Measurements from ENCODE around the gene CARD19.

The CARD19 gene

DNA sequence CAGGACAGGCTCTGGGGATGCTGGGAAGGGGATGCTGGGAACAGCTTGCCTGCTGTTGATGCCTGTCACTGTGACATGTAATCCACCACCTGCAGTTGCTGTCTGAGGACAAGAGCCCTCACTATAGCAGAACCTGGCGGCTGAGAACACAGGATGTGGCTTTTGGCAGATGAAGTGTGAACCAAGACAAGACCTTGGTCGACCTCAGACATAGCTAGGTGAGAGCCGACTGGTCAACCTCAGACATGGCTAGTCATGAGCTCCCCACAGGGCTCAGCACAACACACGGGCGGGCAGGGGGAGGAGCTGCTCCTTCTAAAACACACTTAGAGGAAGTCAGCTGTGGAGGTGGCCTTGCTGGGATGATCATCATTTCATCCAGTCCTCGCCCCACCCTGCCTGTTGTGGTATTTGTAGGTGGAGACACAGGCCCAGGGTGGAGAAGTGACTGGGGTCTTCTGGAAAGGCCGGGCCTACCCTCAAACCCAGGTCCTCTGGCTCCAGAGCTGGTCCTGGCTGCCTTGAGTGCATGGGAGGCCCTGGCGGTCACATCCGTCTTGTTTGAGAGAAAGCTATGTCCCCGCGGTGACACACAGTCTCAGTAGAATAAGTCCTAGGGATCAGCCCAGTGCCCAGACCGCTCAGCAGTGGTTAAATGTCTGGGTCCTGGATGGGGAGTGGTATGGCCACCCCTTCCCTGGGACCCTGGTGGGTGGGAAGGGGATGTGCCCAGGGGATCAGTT, 31.5 kb upstream of the CARD19 start:
- peak overlapping the region; percentile 89 for H3K27ac ChIP-seq (ENCODE audit: insufficient read depth, low read length, poor library complexity, severe bottlenecking)
- H3K4me1 ChIP-seq (ENCODE audit: control insufficient read depth, insufficient read depth, low read length, poor library complexity, severe bottlenecking): peaks cover 61% of the 10 kb centered on the region
- H3K9me3 ChIP-seq (ENCODE audit: control insufficient read depth, low read length): no peaks in the 10 kb centered on the region
- peaks cover 21% of the 10 kb centered on the region for H3K36me3 ChIP-seq (ENCODE audit: control insufficient read depth, insufficient read depth, low read length)
- peak; percentile 82 to 87 (median 84) for DNase-seq
- H3K27me3 ChIP-seq (replicated peaks; ENCODE audit: control insufficient read depth, insufficient read depth, low read length, poor library complexity, severe bottlenecking): no peaks in the 10 kb centered on the region
- peak overlapping the region; percentile 16 for H3K4me3 ChIP-seq (ENCODE audit: insufficient read depth, low read depth, low read length, poor library complexity, severe bottlenecking)

DNA sequence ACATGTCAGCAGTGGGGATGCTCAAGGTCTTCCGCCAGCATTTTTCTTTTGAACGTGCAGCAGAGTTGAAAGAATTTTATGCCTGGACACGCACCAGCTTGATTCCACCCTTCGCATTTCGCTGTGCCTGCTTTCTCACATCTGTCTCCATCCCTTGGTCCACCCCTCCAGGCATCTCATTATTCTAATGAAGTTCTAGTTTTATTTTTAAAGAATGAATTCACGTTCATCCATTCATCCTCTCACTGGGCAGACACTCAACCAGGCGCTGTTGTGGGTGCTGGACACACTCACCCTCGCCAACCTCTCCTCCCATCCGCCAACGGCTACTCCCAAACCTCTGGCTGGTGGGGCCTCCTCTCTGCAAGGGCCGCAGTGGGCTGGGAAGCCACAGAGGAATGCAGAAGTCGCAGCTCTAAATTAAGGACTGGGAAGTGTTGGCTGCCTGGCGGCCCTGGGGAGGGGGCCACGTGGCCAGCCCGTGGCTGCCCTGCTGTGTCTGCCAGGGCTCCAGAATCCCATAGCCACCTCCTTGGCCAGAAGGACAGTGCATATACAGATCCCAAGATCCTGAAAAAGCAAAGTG, 30.8 kb upstream of the CARD19 start:
- Histone ChIP-seq H3K36me3 (ENCODE audit: control insufficient read depth, insufficient read depth, low read length) (peaks cover 24% of the 10 kb centered on the region), H3K4me1 (ENCODE audit: control insufficient read depth, insufficient read depth, low read length, poor library complexity, severe bottlenecking) (peaks cover 56% of the 10 kb centered on the region), H3K27me3 (replicated peaks; ENCODE audit: control insufficient read depth, insufficient read depth, low read length, poor library complexity, severe bottlenecking) (no peaks in the 10 kb centered on the region), H3K9me3 (ENCODE audit: control insufficient read depth, low read length) (no peaks in the 10 kb centered on the region), H3K4me3 (ENCODE audit: insufficient read depth, low read depth, low read length, poor library complexity, severe bottlenecking) (peak overlapping the region; percentile 16), H3K27ac (ENCODE audit: insufficient read depth, low read length, poor library complexity, severe bottlenecking) (peak overlapping the region; percentile 89)
- no peak for DNase-seq

DNA sequence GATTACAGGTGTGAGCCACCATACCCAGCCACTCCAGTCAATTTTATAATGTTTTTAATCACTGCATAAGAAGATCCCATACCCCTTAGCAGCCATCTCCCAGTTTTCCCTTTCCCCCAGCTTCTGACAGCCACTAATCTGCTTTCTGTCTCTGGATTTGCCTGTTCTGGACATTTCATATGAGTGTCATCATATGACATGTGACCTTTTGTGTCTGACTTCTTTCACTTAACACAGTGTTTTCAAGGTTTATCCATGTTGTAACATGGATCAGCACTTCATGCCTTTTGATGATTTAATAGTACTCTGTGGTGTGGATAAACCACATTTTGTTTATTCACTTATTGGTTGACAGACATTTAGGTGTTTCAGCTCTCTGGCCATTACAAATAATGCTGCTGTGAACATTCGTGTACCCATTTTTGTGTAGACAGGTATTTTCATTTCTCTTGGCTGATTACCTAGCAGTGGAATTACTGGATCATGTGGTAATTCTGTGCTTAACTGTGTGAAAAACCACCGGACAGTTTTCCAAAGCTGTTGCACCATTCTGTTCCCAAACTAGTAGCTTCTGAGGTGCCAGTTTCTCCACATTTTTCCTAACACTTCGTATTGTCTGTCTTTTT, 28.9 kb upstream of the CARD19 start:
- peaks cover 48% of the 10 kb centered on the region for H3K4me1 ChIP-seq (ENCODE audit: control insufficient read depth, insufficient read depth, low read length, poor library complexity, severe bottlenecking)
- H3K27ac ChIP-seq (ENCODE audit: insufficient read depth, low read length, poor library complexity, severe bottlenecking): no peak overlapping the region
- H3K36me3 ChIP-seq (ENCODE audit: control insufficient read depth, insufficient read depth, low read length): peaks cover 32% of the 10 kb centered on the region
- no peaks in the 10 kb centered on the region for H3K27me3 ChIP-seq (replicated peaks; ENCODE audit: control insufficient read depth, insufficient read depth, low read length, poor library complexity, severe bottlenecking)
- no peak for DNase-seq
- no peaks in the 10 kb centered on the region for H3K9me3 ChIP-seq (ENCODE audit: control insufficient read depth, low read length)
- no peak overlapping the region for H3K4me3 ChIP-seq (ENCODE audit: insufficient read depth, low read depth, low read length, poor library complexity, severe bottlenecking)

DNA sequence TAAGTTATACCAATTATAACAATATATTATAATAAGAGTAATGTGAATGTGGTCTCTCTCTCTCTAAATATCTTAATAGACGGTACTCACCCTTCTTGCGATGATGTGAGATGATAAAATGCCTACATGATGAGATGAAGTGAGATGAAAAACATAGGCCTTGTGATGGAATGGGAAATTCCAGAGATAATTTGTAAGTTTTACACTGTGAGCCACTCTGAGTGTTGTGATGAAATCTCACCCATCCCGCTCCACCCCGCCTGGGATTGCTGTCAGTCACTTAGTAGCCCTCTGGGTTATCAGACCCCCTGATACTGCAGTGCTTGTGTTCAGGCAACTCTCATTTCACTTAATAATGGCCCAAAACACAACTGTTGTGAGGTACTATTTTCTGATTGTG, 27.1 kb upstream of the CARD19 start:
- Histone ChIP-seq H3K9me3 (ENCODE audit: control insufficient read depth, low read length) (no peaks in the 10 kb centered on the region), H3K27ac (ENCODE audit: insufficient read depth, low read length, poor library complexity, severe bottlenecking) (peak overlapping the region; percentile 13), H3K36me3 (ENCODE audit: control insufficient read depth, insufficient read depth, low read length) (peaks cover 32% of the 10 kb centered on the region), H3K4me1 (ENCODE audit: control insufficient read depth, insufficient read depth, low read length, poor library complexity, severe bottlenecking) (peaks cover 35% of the 10 kb centered on the region), H3K4me3 (ENCODE audit: insufficient read depth, low read depth, low read length, poor library complexity, severe bottlenecking) (no peak overlapping the region), H3K27me3 (replicated peaks; ENCODE audit: control insufficient read depth, insufficient read depth, low read length, poor library complexity, severe bottlenecking) (no peaks in the 10 kb centered on the region)
- no peak for DNase-seq

DNA sequence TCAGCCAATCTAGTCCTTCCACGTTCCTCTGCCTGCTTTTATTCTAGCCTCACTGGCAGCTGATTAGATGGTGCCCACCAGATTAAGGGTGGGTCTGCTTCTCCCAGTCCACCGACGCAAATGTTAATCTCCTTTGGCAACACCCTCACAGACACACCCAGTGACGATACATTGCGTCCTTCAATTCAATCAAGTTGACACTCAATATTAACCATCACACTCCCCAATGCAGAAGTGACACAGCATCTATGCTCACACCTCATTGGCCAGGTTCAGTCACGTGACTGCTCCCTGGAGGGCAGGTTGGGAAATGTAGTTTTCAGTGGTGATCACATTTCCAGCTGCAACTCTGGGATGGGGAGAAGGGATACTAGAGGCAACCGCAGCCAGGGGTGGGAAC, 24.6 kb upstream of the CARD19 start:
- Histone ChIP-seq H3K4me3 (ENCODE audit: insufficient read depth, low read depth, low read length, poor library complexity, severe bottlenecking) (no peak overlapping the region), H3K27me3 (replicated peaks; ENCODE audit: control insufficient read depth, insufficient read depth, low read length, poor library complexity, severe bottlenecking) (no peaks in the 10 kb centered on the region), H3K4me1 (ENCODE audit: control insufficient read depth, insufficient read depth, low read length, poor library complexity, severe bottlenecking) (peaks cover 18% of the 10 kb centered on the region), H3K27ac (ENCODE audit: insufficient read depth, low read length, poor library complexity, severe bottlenecking) (no peak overlapping the region), H3K36me3 (ENCODE audit: control insufficient read depth, insufficient read depth, low read length) (peaks cover 27% of the 10 kb centered on the region), H3K9me3 (ENCODE audit: control insufficient read depth, low read length) (no peaks in the 10 kb centered on the region)
- no peak for DNase-seq

DNA sequence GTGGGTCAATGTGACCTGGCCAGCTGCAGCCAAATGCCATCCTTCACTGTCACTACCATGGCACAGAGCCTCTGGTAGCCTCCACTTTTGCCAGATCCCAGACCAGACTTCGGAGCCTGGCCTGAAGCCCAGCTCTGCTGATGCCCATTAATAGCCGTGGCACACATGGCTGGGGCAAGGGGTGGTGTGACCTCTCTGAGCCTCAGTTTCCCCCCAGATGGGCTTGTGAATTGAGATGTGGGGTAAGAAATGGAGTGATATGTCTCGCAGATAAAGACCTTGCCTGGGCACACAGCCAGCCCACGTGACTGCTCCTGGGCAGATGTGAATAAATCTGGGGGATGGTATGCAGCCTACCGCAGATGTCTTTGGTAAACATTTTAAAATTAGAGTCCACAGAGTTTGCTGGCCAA, 23.6 kb upstream of the CARD19 start:
- peaks cover 31% of the 10 kb centered on the region for H3K36me3 ChIP-seq (ENCODE audit: control insufficient read depth, insufficient read depth, low read length)
- peaks cover 20% of the 10 kb centered on the region for H3K4me1 ChIP-seq (ENCODE audit: control insufficient read depth, insufficient read depth, low read length, poor library complexity, severe bottlenecking)
- DNase-seq: no peak
- H3K4me3 ChIP-seq (ENCODE audit: insufficient read depth, low read depth, low read length, poor library complexity, severe bottlenecking): no peak overlapping the region
- H3K27me3 ChIP-seq (replicated peaks; ENCODE audit: control insufficient read depth, insufficient read depth, low read length, poor library complexity, severe bottlenecking): no peaks in the 10 kb centered on the region
- no peaks in the 10 kb centered on the region for H3K9me3 ChIP-seq (ENCODE audit: control insufficient read depth, low read length)
- no peak overlapping the region for H3K27ac ChIP-seq (ENCODE audit: insufficient read depth, low read length, poor library complexity, severe bottlenecking)

DNA sequence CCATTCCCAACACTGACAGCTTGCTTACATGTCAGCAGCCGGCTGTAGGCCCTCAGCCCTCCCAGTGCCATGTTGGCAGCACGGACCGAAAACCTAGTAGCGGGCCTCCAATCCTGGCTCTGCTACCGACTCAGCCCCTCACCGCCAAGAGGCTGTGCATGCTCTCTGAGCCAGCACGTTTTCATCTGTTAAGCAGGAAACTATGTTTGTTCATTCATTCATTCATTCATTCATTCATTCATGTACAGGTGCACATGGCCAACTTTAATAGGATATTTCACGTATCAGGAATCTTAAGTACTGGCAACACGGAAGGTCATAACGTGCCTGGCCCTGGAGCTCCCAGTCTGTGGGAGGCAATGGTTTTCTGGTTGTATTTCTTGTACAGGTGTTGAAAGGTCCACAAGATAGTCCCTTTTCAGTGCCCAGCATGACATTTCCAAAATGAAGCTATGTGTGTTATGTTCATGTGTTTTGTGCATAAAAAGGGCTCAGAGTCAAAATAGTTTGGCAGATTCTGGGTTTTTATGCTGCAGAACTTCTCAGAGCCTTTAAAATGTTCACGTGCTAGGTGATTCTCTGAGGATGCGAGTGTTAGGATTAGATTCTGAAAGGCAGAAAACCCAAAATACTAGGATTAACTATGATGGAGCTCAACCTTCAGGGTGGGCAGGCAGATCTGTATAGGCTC, 19.8 kb upstream of the CARD19 start:
- Histone ChIP-seq H3K36me3 (ENCODE audit: control insufficient read depth, insufficient read depth, low read length) (peaks cover 44% of the 10 kb centered on the region), H3K4me1 (ENCODE audit: control insufficient read depth, insufficient read depth, low read length, poor library complexity, severe bottlenecking) (peaks cover 14% of the 10 kb centered on the region), H3K27me3 (replicated peaks; ENCODE audit: control insufficient read depth, insufficient read depth, low read length, poor library complexity, severe bottlenecking) (no peaks in the 10 kb centered on the region), H3K9me3 (ENCODE audit: control insufficient read depth, low read length) (no peaks in the 10 kb centered on the region), H3K4me3 (ENCODE audit: insufficient read depth, low read depth, low read length, poor library complexity, severe bottlenecking) (no peak overlapping the region), H3K27ac (ENCODE audit: insufficient read depth, low read length, poor library complexity, severe bottlenecking) (peak overlapping the region; percentile 23)
- no peak for DNase-seq

DNA sequence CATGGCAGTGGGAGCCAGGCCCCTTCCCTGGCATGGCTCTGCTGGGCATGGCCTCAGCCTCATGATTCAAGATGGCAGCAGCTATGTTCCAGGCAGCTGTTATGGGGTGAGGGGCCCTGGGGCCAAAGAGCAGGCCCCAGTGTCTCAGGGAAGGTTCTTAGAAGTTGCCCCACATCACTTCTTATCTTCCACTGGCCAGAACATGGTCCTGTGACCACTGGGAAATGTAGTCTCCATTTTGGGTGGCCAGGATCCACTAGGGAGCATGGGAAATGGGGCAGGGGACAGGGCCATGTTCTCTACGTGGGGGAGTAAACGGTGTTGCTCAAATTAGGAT, 19.3 kb upstream of the CARD19 start:
- Histone ChIP-seq H3K27ac (ENCODE audit: insufficient read depth, low read length, poor library complexity, severe bottlenecking) (peak overlapping the region; percentile 23), H3K27me3 (replicated peaks; ENCODE audit: control insufficient read depth, insufficient read depth, low read length, poor library complexity, severe bottlenecking) (no peaks in the 10 kb centered on the region), H3K4me3 (ENCODE audit: insufficient read depth, low read depth, low read length, poor library complexity, severe bottlenecking) (no peak overlapping the region), H3K9me3 (ENCODE audit: control insufficient read depth, low read length) (no peaks in the 10 kb centered on the region), H3K4me1 (ENCODE audit: control insufficient read depth, insufficient read depth, low read length, poor library complexity, severe bottlenecking) (peaks cover 13% of the 10 kb centered on the region), H3K36me3 (ENCODE audit: control insufficient read depth, insufficient read depth, low read length) (peaks cover 48% of the 10 kb centered on the region)
- no peak for DNase-seq

DNA sequence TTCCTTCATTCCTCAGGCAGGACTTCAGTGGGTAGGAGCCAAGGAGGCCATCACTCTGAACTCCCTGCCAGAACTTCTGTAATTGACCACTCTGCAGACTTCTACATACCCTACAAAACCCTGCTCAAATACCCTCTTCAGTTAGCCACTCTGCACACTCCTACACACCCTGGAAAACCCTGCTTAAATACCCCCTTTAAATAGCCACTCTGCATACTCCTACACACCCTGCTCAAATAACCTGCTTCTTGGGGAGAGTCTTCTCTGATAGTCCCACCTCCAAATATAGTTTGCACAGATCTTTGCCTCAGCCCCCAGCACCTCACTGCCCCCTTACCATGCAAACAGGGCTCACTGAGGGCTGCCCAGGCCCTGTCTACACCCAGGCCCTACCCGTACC, 18.6 kb upstream of the CARD19 start:
- Histone ChIP-seq H3K4me3 (ENCODE audit: insufficient read depth, low read depth, low read length, poor library complexity, severe bottlenecking) (no peak overlapping the region), H3K27ac (ENCODE audit: insufficient read depth, low read length, poor library complexity, severe bottlenecking) (peak overlapping the region; percentile 23), H3K27me3 (replicated peaks; ENCODE audit: control insufficient read depth, insufficient read depth, low read length, poor library complexity, severe bottlenecking) (no peaks in the 10 kb centered on the region), H3K9me3 (ENCODE audit: control insufficient read depth, low read length) (no peaks in the 10 kb centered on the region), H3K36me3 (ENCODE audit: control insufficient read depth, insufficient read depth, low read length) (peaks cover 48% of the 10 kb centered on the region), H3K4me1 (ENCODE audit: control insufficient read depth, insufficient read depth, low read length, poor library complexity, severe bottlenecking) (peaks cover 10% of the 10 kb centered on the region)
- no peak for DNase-seq

DNA sequence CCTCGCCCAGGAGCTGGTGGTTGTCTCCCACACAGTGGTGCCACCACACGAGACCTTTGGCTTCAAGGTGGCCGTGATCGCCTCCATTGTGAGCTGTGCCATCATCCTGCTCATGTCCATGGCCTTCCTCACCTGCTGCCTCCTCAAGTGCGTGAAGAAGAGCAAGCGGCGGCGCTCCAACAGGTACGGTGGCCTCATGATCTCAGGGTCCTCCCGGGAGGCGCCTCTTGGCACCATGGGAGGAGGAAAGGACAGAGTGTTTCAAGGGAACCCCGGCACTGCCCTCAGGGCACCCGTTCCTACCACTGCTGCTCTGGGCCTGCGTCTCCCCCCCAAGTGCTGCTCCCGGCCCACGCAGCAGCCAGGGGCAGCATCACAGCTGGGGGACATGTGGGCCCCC, 18.2 kb upstream of the CARD19 start:
- H3K4me3 ChIP-seq (ENCODE audit: insufficient read depth, low read depth, low read length, poor library complexity, severe bottlenecking): no peak overlapping the region
- DNase-seq: no peak
- peaks cover 11% of the 10 kb centered on the region for H3K4me1 ChIP-seq (ENCODE audit: control insufficient read depth, insufficient read depth, low read length, poor library complexity, severe bottlenecking)
- H3K9me3 ChIP-seq (ENCODE audit: control insufficient read depth, low read length): no peaks in the 10 kb centered on the region
- H3K27me3 ChIP-seq (replicated peaks; ENCODE audit: control insufficient read depth, insufficient read depth, low read length, poor library complexity, severe bottlenecking): no peaks in the 10 kb centered on the region
- H3K27ac ChIP-seq (ENCODE audit: insufficient read depth, low read length, poor library complexity, severe bottlenecking): peak overlapping the region; percentile 23
- peaks cover 48% of the 10 kb centered on the region for H3K36me3 ChIP-seq (ENCODE audit: control insufficient read depth, insufficient read depth, low read length)

All from effector memory CD4-positive, alpha-beta T cell (primary cell).